ENCODE results near the gene INHBA. TPM values are rescaled to one million over a fixed set of nuclear protein-coding genes. Genes with fewer than 3 reads are reported as not detected.

Gene INHBA
- polyA plus RNA-seq, 1 donor from 2014 or later, result 0.19 TPM

DNA sequence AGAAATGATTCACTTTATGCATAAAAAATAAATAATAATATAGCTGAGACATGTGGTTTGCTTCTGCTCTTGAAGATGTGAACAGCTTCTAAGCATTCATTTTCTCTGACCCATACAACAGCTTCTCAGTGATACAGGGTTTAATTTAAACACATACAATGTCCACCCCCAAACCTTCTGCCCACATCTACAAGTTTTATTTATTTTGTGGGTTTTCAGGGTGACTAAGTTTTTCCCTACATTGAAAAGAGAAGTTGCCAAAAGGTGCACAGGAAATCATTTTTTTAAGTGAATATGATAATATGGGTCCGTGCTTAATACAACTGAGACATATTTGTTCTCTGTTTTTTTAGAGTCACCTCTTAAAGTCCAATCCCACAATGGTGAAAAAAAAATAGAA lies 17.2 kb downstream of the INHBA start:
- Histone ChIP-seq H3K9me3 (ENCODE audit: low read length) (no peaks in the 10 kb centered on the region), H4K20me1 (ENCODE audit: insufficient read depth) (no peaks in the 10 kb centered on the region), H3K36me3 (ENCODE audit: insufficient read depth, low read length) (no peaks in the 10 kb centered on the region), H3K27me3 (ENCODE audit: insufficient read depth, low read depth, low read length) (no peaks in the 10 kb centered on the region), H3F3A (ENCODE audit: insufficient read depth, low read length, poor library complexity, severe bottlenecking) (no peaks in the 10 kb centered on the region), H3K27ac (ENCODE audit: low read length) (no peak overlapping the region), H3K4me2 (ENCODE audit: low read length) (no peak overlapping the region), H3K79me2 (replicated peaks; ENCODE audit: insufficient read depth, low read length) (no peaks in the 10 kb centered on the region), H3K9ac (ENCODE audit: low read length) (no peak overlapping the region), H2AFZ (ENCODE audit: low read depth, low read length) (no peak overlapping the region), H3K9me2 (ENCODE audit: insufficient read depth, low read length) (no peaks in the 10 kb centered on the region), H3K4me3 (ENCODE audit: low read length) (no peak overlapping the region)
- TF ChIP-seq EZH2 (IDR thresholded peaks at IDR 0.05; ENCODE audit: borderline replicate concordance, insufficient read depth, low read length, poor library complexity, severe bottlenecking) (no peak), EP300 (conservative IDR thresholded peaks at IDR 0.05; ENCODE audit: poor library complexity, severe bottlenecking) (no peak), MXI1 (conservative IDR thresholded peaks at IDR 0.05; ENCODE audit: poor library complexity, severe bottlenecking) (no peak)

DNA sequence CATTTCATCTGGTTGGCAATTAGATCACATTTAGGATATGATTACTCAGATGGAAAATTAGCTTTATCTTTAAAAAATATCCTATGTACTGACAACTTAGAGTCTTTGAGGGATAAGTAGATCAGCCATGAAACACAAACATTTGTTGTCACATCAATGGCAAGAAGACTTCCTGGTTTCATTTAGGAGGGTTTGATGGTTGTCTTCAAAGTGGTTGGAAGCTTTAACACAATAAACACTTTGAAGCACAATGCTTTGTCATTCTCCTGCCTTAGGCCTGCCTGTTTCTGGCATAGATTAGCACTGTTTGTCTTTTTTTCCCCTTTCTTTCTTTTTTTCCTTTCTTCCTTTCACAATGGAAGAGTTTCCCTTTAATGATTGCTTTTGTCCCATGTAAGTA lies 20.5 kb downstream of the INHBA start:
- no peaks in the 10 kb centered on the region for H4K20me1 ChIP-seq (ENCODE audit: insufficient read depth)
- H3K79me2 ChIP-seq (replicated peaks; ENCODE audit: insufficient read depth, low read length), result no peaks in the 10 kb centered on the region
- no peaks in the 10 kb centered on the region for H3F3A ChIP-seq (ENCODE audit: insufficient read depth, low read length, poor library complexity, severe bottlenecking)
- no peaks in the 10 kb centered on the region for H3K9me3 ChIP-seq (ENCODE audit: low read length)
- no peaks in the 10 kb centered on the region for H3K9me2 ChIP-seq (ENCODE audit: insufficient read depth, low read length)
- H3K4me2 ChIP-seq (ENCODE audit: low read length), result no peak overlapping the region
- H3K4me3 ChIP-seq (ENCODE audit: low read length), result no peak overlapping the region
- H3K27me3 ChIP-seq (ENCODE audit: insufficient read depth, low read depth, low read length), result no peaks in the 10 kb centered on the region
- no peak overlapping the region for H2AFZ ChIP-seq (ENCODE audit: low read depth, low read length)
- TF ChIP-seq POLR2AphosphoS5 (IDR thresholded peaks at IDR 0.05), result no peak
- TF ChIP-seq MXI1 (conservative IDR thresholded peaks at IDR 0.05; ENCODE audit: poor library complexity, severe bottlenecking), result no peak
- TF ChIP-seq, protein P1, sequence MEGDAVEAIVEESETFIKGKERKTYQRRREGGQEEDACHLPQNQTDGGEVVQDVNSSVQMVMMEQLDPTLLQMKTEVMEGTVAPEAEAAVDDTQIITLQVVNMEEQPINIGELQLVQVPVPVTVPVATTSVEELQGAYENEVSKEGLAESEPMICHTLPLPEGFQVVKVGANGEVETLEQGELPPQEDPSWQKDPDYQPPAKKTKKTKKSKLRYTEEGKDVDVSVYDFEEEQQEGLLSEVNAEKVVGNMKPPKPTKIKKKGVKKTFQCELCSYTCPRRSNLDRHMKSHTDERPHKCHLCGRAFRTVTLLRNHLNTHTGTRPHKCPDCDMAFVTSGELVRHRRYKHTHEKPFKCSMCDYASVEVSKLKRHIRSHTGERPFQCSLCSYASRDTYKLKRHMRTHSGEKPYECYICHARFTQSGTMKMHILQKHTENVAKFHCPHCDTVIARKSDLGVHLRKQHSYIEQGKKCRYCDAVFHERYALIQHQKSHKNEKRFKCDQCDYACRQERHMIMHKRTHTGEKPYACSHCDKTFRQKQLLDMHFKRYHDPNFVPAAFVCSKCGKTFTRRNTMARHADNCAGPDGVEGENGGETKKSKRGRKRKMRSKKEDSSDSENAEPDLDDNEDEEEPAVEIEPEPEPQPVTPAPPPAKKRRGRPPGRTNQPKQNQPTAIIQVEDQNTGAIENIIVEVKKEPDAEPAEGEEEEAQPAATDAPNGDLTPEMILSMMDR (IDR thresholded peaks at IDR 0.05; ENCODE audit: poor library complexity, severe bottlenecking), result no peak
- TF ChIP-seq EZH2 (IDR thresholded peaks at IDR 0.05; ENCODE audit: borderline replicate concordance, insufficient read depth, low read length, poor library complexity, severe bottlenecking), result no peak
- TF ChIP-seq, protein P2, sequence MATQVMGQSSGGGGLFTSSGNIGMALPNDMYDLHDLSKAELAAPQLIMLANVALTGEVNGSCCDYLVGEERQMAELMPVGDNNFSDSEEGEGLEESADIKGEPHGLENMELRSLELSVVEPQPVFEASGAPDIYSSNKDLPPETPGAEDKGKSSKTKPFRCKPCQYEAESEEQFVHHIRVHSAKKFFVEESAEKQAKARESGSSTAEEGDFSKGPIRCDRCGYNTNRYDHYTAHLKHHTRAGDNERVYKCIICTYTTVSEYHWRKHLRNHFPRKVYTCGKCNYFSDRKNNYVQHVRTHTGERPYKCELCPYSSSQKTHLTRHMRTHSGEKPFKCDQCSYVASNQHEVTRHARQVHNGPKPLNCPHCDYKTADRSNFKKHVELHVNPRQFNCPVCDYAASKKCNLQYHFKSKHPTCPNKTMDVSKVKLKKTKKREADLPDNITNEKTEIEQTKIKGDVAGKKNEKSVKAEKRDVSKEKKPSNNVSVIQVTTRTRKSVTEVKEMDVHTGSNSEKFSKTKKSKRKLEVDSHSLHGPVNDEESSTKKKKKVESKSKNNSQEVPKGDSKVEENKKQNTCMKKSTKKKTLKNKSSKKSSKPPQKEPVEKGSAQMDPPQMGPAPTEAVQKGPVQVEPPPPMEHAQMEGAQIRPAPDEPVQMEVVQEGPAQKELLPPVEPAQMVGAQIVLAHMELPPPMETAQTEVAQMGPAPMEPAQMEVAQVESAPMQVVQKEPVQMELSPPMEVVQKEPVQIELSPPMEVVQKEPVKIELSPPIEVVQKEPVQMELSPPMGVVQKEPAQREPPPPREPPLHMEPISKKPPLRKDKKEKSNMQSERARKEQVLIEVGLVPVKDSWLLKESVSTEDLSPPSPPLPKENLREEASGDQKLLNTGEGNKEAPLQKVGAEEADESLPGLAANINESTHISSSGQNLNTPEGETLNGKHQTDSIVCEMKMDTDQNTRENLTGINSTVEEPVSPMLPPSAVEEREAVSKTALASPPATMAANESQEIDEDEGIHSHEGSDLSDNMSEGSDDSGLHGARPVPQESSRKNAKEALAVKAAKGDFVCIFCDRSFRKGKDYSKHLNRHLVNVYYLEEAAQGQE (IDR thresholded peaks at IDR 0.05; ENCODE audit: borderline replicate concordance), result no peak
- TF ChIP-seq SMC3 (conservative IDR thresholded peaks at IDR 0.05; ENCODE audit: poor library complexity), result no peak
- no peak overlapping the region for H3K9ac ChIP-seq (ENCODE audit: low read length)
- no peak overlapping the region for H3K27ac ChIP-seq (ENCODE audit: low read length)
- H3K36me3 ChIP-seq (ENCODE audit: insufficient read depth, low read length), result no peaks in the 10 kb centered on the region

DNA sequence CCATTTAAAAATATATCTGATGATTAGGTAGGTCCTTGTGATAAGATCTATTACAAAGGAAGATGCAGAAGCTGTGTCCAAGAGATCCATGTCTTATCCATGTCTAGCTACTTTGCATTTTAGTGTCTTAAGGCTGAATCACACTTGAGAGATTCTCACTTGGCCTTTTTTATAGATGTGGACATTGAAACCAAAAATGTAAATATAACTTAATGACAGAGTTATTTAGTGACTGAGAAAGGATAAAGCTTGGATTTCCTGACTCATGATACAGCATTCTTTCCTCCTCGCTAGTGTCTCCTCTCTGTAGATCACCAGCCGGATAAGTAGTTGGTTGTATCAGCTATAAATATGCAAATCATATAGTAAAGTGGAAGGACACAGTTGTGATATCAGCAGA lies 23.3 kb downstream of the INHBA start:
- no peaks in the 10 kb centered on the region for H3K27me3 ChIP-seq (ENCODE audit: insufficient read depth, low read depth, low read length)
- H3K9ac ChIP-seq (ENCODE audit: low read length), result no peak overlapping the region
- TF ChIP-seq, protein P1 (IDR thresholded peaks at IDR 0.05; ENCODE audit: poor library complexity, severe bottlenecking), result no peak
- TF ChIP-seq POLR2AphosphoS5 (IDR thresholded peaks at IDR 0.05), result no peak
- H3K4me2 ChIP-seq (ENCODE audit: low read length), result no peak overlapping the region
- H3F3A ChIP-seq (ENCODE audit: insufficient read depth, low read length, poor library complexity, severe bottlenecking), result no peaks in the 10 kb centered on the region
- H3K36me3 ChIP-seq (ENCODE audit: insufficient read depth, low read length), result no peaks in the 10 kb centered on the region
- H3K9me3 ChIP-seq (ENCODE audit: low read length), result no peaks in the 10 kb centered on the region
- H3K9me2 ChIP-seq (ENCODE audit: insufficient read depth, low read length), result no peaks in the 10 kb centered on the region
- no peak overlapping the region for H3K4me3 ChIP-seq (ENCODE audit: low read length)
- no peak overlapping the region for H2AFZ ChIP-seq (ENCODE audit: low read depth, low read length)
- H3K79me2 ChIP-seq (replicated peaks; ENCODE audit: insufficient read depth, low read length), result no peaks in the 10 kb centered on the region
- H4K20me1 ChIP-seq (ENCODE audit: insufficient read depth), result no peaks in the 10 kb centered on the region
- no peak overlapping the region for H3K27ac ChIP-seq (ENCODE audit: low read length)

Measured in neural cell (in vitro differentiated cells).